Keratinocyte (primary cell): ENCODE results near the gene SIPA1L3. TPM values are rescaled to one million over a fixed set of nuclear protein-coding genes. Genes with fewer than 3 reads are reported as not detected.

ENCODE experiments used
- DNase-seq: peaks from one replicate; pipeline ENCODE4 v3.0.0-alpha.2; 2011; ENCODE audit warnings: low read depth, missing footprints, low spot score
- FAIRE-seq: peaks from 2 replicates; lab custom pipeline; 2011; peaks lifted over from hg19 to GRCh38; lab: Jason Lieb, UNC
- H2AFZ ChIP-seq: 2 replicates; pipeline ENCODE4 v1.6.0; 2012; ENCODE audit warnings: low read length, control low read depth, inconsistent platforms; ENCODE audit not compliant: control insufficient read depth
- H3K27ac ChIP-seq: 2 replicates; pipeline ENCODE4 v1.5.1; 2011; ENCODE audit warnings: low read length; ENCODE audit not compliant: control insufficient read depth, insufficient read depth
- H3K27me3 ChIP-seq: 3 replicates; pipeline ENCODE4 v1.6.0; 2011; ENCODE audit warnings: low read length; ENCODE audit not compliant: control insufficient read depth, insufficient read depth; ENCODE audit errors: extremely low read depth
- H3K36me3 ChIP-seq, 2 experiments: 2 replicates in 1 of 2; 3 replicates in 1 of 2; pipeline ENCODE4 v1.5.1; 2011; ENCODE audit warnings: low read length in 2 of 2, mild to moderate bottlenecking in 1 of 2; ENCODE audit not compliant: control insufficient read depth in 2 of 2, insufficient read depth in 2 of 2; ENCODE audit errors: extremely low read depth in 1 of 2
- H3K4me1 ChIP-seq: 3 replicates; pipeline ENCODE4 v1.5.1; 2011; ENCODE audit warnings: low read length; ENCODE audit not compliant: control insufficient read depth, insufficient read depth; ENCODE audit errors: extremely low read depth
- H3K4me2 ChIP-seq: 3 replicates; pipeline ENCODE4 v1.6.0; 2011; ENCODE audit warnings: low read depth, low read length; ENCODE audit not compliant: control insufficient read depth, insufficient read depth; ENCODE audit errors: extremely low read depth
- H3K4me3 ChIP-seq, 3 experiments: fragments of 200-600 bp in 1 of 3; sonication (generic) in 1 of 3; 2 replicates in 2 of 3; 3 replicates in 1 of 3; pipeline ENCODE4 v1.5.1; 2011 to 2016; ENCODE audit warnings: low read length in 3 of 3, mild to moderate bottlenecking in 3 of 3, control low read depth in 2 of 3, inconsistent platforms in 1 of 3, low read depth in 1 of 3, mixed read lengths in 1 of 3, mixed run types in 1 of 3, moderate library complexity in 1 of 3; ENCODE audit not compliant: control insufficient read depth in 2 of 3, insufficient read depth in 2 of 3; ENCODE audit errors: extremely low read depth in 1 of 3
- H3K79me2 ChIP-seq: 2 replicates; pipeline ENCODE4 v1.6.0; 2012; ENCODE audit warnings: low read length; ENCODE audit not compliant: control insufficient read depth, insufficient read depth
- H3K9ac ChIP-seq: 3 replicates; pipeline ENCODE4 v1.6.0; 2011; ENCODE audit warnings: low read length; ENCODE audit not compliant: control insufficient read depth, insufficient read depth; ENCODE audit errors: extremely low read depth
- H3K9me1 ChIP-seq: 3 replicates; pipeline ENCODE4 v1.6.0; 2011; ENCODE audit warnings: low read length; ENCODE audit not compliant: control insufficient read depth, insufficient read depth; ENCODE audit errors: extremely low read depth
- H3K9me3 ChIP-seq: 2 replicates; pipeline ENCODE4 v1.5.1; 2012; ENCODE audit warnings: low read depth, low read length; ENCODE audit not compliant: control insufficient read depth
- H4K20me1 ChIP-seq: 3 replicates; pipeline ENCODE4 v1.6.0; 2011; ENCODE audit warnings: low read length; ENCODE audit not compliant: control insufficient read depth, insufficient read depth; ENCODE audit errors: extremely low read depth
- EZH2 ChIP-seq: IDR thresholded peaks from one replicate; pipeline ENCODE4 v1.6.1; 2012; ENCODE audit warnings: inconsistent platforms, mild to moderate bottlenecking, low read length, moderate library complexity
- dilution Hi-C: fragments of 300-500 bp; cut with MboI; formaldehyde crosslinking; loops from one replicate; pipeline ENCODE4 v1.7.0; 2020; ENCODE audit warnings: low sequenced_read_pairs; ENCODE audit not compliant: extremely low pct_ligation_motif_present
- polyA plus RNA-seq, 5 experiments: library from polyadenylated mRNA; depleted of rRNA in 3 of 5; stranded (reverse) in 3 of 5; stranded (forward) in 1 of 5; unstranded in 1 of 5; fragments of >200 nt; gene quantifications; 1 replicate in 1 of 5; 2 replicates in 3 of 5; 3 replicates in 1 of 5; pipeline versions ENCODE4 v1.2.1 to v1.2.3, GENCODE V29; 2011 to 2012; ENCODE audit warnings: missing spikeins in 2 of 5, low read depth in 1 of 5, low replicate concordance in 1 of 5
- TF ChIP-seq, protein P1 (sequence below), 3 experiments: IDR thresholded peaks in 1 of 3; conservative IDR thresholded peaks in 1 of 3; optimal IDR thresholded peaks in 1 of 3; 2 replicates in 2 of 3; 3 replicates in 1 of 3; pipeline versions ENCODE3 to v1.5.1; 2011; ENCODE audit warnings: low read length in 3 of 3, mild to moderate bottlenecking in 3 of 3, moderate library complexity in 2 of 3, control low read depth in 1 of 3, inconsistent platforms in 1 of 3; ENCODE audit not compliant: insufficient read depth in 2 of 3; ENCODE audit errors: extremely low read depth in 1 of 3

SIPA1L3 gene
- polyA plus RNA-seq, 1 donor (not counting 4 experiments of a cell fraction or from before 2014, with no cell fraction given), result 8.0 TPM

DNA sequence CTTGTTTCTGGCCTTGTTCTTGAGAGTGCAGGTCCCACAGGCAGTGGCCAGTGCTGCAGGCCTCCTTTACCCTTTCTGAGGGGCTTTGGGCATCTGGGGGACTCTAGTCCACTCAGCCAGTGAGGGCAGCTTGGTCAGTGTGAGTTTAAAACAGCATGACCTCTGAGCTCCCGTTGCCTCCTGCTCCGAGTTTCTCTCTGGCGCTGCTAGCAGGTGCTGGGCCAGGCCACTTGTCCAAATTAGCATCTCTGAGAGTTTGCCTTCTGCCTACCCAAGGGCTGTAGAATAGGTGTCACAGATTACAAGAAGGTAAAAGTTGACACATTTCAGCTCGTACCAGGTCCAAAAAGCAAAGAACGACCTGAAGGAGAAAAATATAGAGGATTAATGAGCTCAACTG, 105.9 kb downstream of the SIPA1L3 start:
- no peaks in the 10 kb centered on the region for H3K79me2 ChIP-seq
- FAIRE-seq (no peak), DNase-seq (no peak)

DNA sequence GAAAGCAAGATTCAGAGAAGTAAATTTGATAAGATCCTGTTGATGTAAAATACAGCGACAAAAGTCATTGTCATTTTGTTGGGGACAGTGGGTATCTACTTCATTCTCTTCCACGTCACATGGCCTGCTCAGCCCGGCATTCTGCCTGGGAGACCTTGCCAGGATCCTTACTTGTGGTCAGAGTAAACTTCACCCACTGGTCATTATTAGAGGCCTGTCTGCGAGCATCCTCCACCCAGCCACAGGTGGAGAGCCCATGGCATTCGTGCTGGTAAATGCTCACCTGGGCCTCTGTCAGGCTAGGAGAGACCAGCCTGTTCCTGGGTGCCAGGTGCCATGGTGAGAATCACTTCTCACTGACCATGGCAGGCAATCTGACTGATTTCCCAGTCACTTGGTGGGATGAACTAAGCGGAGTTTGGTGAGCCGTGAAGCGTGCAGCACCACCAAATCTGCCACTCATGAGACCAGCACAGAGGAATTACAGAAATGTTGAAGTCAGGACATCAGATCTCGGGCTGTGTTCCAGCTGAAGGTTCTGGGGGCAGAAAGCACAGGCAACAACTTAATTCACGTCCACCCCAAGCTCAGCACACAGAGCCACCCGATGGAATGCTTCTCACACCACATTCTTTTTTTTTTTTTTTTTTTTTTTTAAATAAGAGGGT, 107.0 kb downstream of the SIPA1L3 start:
- H3K27me3 ChIP-seq, result no peaks in the 10 kb centered on the region
- H3K4me2 ChIP-seq, result no peak overlapping the region
- FAIRE-seq (no peak), DNase-seq (no peak)
- peaks cover 5% of the 10 kb centered on the region for H3K4me1 ChIP-seq
- peaks cover 0 to 2% of the 10 kb centered on the region in 2 experiments for H3K36me3 ChIP-seq
- H3K9ac ChIP-seq, result no peak overlapping the region
- no peak overlapping the region for H2AFZ ChIP-seq
- H3K9me1 ChIP-seq, result no peaks in the 10 kb centered on the region
- H3K4me3 ChIP-seq, result no peak overlapping the region
- H4K20me1 ChIP-seq, result peaks cover 2% of the 10 kb centered on the region
- no peak overlapping the region for H3K27ac ChIP-seq
- dilution Hi-C loops, result no loop called here
- no peaks in the 10 kb centered on the region for H3K9me3 ChIP-seq
- TF ChIP-seq, protein P1, sequence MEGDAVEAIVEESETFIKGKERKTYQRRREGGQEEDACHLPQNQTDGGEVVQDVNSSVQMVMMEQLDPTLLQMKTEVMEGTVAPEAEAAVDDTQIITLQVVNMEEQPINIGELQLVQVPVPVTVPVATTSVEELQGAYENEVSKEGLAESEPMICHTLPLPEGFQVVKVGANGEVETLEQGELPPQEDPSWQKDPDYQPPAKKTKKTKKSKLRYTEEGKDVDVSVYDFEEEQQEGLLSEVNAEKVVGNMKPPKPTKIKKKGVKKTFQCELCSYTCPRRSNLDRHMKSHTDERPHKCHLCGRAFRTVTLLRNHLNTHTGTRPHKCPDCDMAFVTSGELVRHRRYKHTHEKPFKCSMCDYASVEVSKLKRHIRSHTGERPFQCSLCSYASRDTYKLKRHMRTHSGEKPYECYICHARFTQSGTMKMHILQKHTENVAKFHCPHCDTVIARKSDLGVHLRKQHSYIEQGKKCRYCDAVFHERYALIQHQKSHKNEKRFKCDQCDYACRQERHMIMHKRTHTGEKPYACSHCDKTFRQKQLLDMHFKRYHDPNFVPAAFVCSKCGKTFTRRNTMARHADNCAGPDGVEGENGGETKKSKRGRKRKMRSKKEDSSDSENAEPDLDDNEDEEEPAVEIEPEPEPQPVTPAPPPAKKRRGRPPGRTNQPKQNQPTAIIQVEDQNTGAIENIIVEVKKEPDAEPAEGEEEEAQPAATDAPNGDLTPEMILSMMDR (optimal IDR thresholded peaks at IDR 0.05 in 1 of 3, IDR thresholded peaks at IDR 0.05 in 1 of 3, conservative IDR thresholded peaks at IDR 0.05 in 1 of 3; ENCODE audit: extremely low read depth in 1 of 3, insufficient read depth in 2 of 3, low read length in 3 of 3), result no peak
- no peak for TF ChIP-seq EZH2
- no peaks in the 10 kb centered on the region for H3K79me2 ChIP-seq

More for the DNA sequence above, 105.9 kb downstream of the SIPA1L3 start:
- no peak for TF ChIP-seq EZH2
- TF ChIP-seq, protein P1 (optimal IDR thresholded peaks at IDR 0.05 in 1 of 3, IDR thresholded peaks at IDR 0.05 in 1 of 3, conservative IDR thresholded peaks at IDR 0.05 in 1 of 3; ENCODE audit: extremely low read depth in 1 of 3, insufficient read depth in 2 of 3, low read length in 3 of 3), result no peak
- Histone ChIP-seq H3K9me3 (no peaks in the 10 kb centered on the region), H3K36me3 (peaks cover 0 to 3% of the 10 kb centered on the region in 2 experiments), H3K27ac (no peak overlapping the region), H3K9ac (no peak overlapping the region), H2AFZ (no peak overlapping the region), H3K4me1 (peaks cover 5% of the 10 kb centered on the region), H3K4me3 (no peak overlapping the region), H3K9me1 (no peaks in the 10 kb centered on the region), H4K20me1 (peaks cover 2% of the 10 kb centered on the region), H3K27me3 (no peaks in the 10 kb centered on the region), H3K4me2 (no peak overlapping the region)
- dilution Hi-C loops, result no loop called here
